ENCODE data around the gene FAM222B. TPM values are rescaled to one million over a fixed set of nuclear protein-coding genes. Genes with fewer than 3 reads are reported as not detected.

FAM222B gene
- total and polyA plus RNA-seq, 9 of the 15 experiments (the other 6 are each of a cell fraction or from before 2014, with no cell fraction given) = 4.0 to 34.6 (median 7.5) TPM

GRCh38 chr17:28861393-28862203, 19.0 kb upstream of the FAM222B start (continued):
- TF ChIP-seq MCM3 (IDR thresholded peaks at IDR 0.05) (no peak), PHF20 (IDR thresholded peaks at IDR 0.05; ENCODE audit: partially characterized antibody) (peak; percentile 57), ETV6 (IDR thresholded peaks at IDR 0.05; ENCODE audit: borderline replicate concordance in 1 of 2, low read depth in 2 of 2, low read length in 1 of 2) (no peak), ETV6 (CRISPR knock-in tag; IDR thresholded peaks at IDR 0.05; ENCODE audit: borderline replicate concordance) (no peak), PHTF2 (CRISPR knock-in tag; IDR thresholded peaks at IDR 0.05) (no peak), ELF4 (CRISPR knock-in tag; IDR thresholded peaks at IDR 0.05) (peak; percentile 54; the same call in 1 of the 2 replicates), RBM15 (IDR thresholded peaks at IDR 0.05; ENCODE audit: insufficient read depth, low read length) (no peak), KLF6 (CRISPR knock-in tag; IDR thresholded peaks at IDR 0.05; ENCODE audit: borderline replicate concordance) (peak; percentile 24; the same call in 1 of the 2 replicates), SP2 (IDR thresholded peaks at IDR 0.05; ENCODE audit: extremely low read depth, low read depth, low read length, poor library complexity, severe bottlenecking) (no peak), ZNF785 (CRISPR knock-in tag; IDR thresholded peaks at IDR 0.05) (no peak), TCF7 (IDR thresholded peaks at IDR 0.05; ENCODE audit: borderline replicate concordance) (0 out of 2 replicates have a peak, but pooled peaks have one; percentile 27), NFIC (IDR thresholded peaks at IDR 0.05) (peak; percentile 50; the same call in 1 of the 2 replicates), CAMTA2 (CRISPR knock-in tag; conservative IDR thresholded peaks at IDR 0.05) (no peak), ZNF764 (CRISPR knock-in tag; IDR thresholded peaks at IDR 0.05; ENCODE audit: low read depth) (no peak), ARNT (IDR thresholded peaks at IDR 0.05) (0 out of 4 replicates have a peak, but pooled peaks of 1 of the 2 experiments have one; percentile 60), ATF7 (IDR thresholded peaks at IDR 0.05) (peak; percentile 66), ASH1L (IDR thresholded peaks at IDR 0.05; ENCODE audit: borderline replicate concordance, low read depth, partially characterized antibody) (no peak), NR2F6 (CRISPR knock-in tag; IDR thresholded peaks at IDR 0.05) (peak; percentile 42; the same call in 1 of the 2 replicates), SUPT5H (IDR thresholded peaks at IDR 0.05) (peak; percentile 95), ZFP36 (IDR thresholded peaks at IDR 0.05; ENCODE audit: low read depth, low read length, partially characterized antibody) (peak; percentile 25), TOE1 (IDR thresholded peaks at IDR 0.05; ENCODE audit: borderline replicate concordance) (peak; percentile 70; the same call in 1 of the 2 replicates), TOE1 (CRISPR knock-in tag; IDR thresholded peaks at IDR 0.05; ENCODE audit: borderline replicate concordance, low read depth) (no peak), TRIM24 (IDR thresholded peaks at IDR 0.05) (0 out of 4 replicates have a peak, but pooled peaks of 1 of the 2 experiments have one; percentile 61), PTRF (tag; IDR thresholded peaks at IDR 0.05) (no peak), NRF1 (conservative IDR thresholded peaks at IDR 0.05 in 1 of 2, IDR thresholded peaks at IDR 0.05 in 1 of 2) (peak; percentile 49 to 61; a peak in 3 of 4 replicates), PHF8 (IDR thresholded peaks at IDR 0.05; ENCODE audit: borderline replicate concordance, low read length) (peak; percentile 71; the same call in 1 of the 2 replicates), ZSCAN29 (IDR thresholded peaks at IDR 0.05) (0 out of 2 replicates have a peak, but pooled peaks have one; percentile 31), POLR2AphosphoS2 (IDR thresholded peaks at IDR 0.05; ENCODE audit: low read length) (peak; percentile 96), MXD1 (CRISPR knock-in tag; IDR thresholded peaks at IDR 0.05; ENCODE audit: borderline replicate concordance, poor library complexity, severe bottlenecking) (peak; percentile 41)

All from K562 (cell line).